ENCODE results near the gene TLE6. TPM values are rescaled to one million over a fixed set of nuclear protein-coding genes. Genes with fewer than 3 reads are reported as not detected.
"Not testable (repeated sequence)": the region's sequence is repeated elsewhere in the genome, so short reads cannot be mapped to it uniquely, and the experiment has no call there.

Gene TLE6
- total RNA-seq, 5 donors from 2014 or later (not counting 1 experiment from before 2014, with no cell fraction given): 0.36 to 0.61 (median 0.50) TPM; not detected in 2

DNA sequence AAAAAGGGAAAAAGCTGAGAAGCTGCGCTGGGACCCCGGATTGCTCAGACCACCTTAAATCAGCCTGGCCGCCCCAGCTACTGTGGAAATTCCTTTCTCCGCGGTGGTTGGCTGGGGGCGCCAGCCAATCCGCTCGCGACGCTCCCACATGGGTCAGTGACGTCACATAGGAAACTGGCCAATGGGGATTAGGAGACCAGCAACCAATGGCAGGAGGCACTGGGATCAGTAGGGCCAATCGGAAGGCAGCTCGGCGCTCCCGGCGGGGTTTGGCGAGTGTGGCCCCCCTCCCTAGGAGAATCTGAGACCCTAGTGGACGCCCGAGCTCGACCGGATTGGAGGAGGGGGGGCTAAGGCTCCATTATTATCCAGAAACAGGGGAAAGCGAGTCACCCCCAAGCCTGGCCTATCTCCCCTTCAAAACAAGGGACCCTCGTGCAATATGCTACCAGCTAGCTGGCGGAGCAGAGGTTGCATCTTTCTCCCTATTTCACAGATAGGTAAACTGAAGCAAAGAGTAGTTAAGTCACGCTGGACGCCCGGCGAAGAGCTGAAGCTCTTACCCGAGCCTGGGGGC is 58.3 kb downstream of the TLE6 start:
- Histone ChIP-seq H3K27me3 (replicated peaks in 1 of 2; ENCODE audit: control insufficient read depth in 2 of 2, extremely low read depth in 1 of 2, insufficient read depth in 2 of 2, low read length in 1 of 2) (no peaks in the 10 kb centered on the region), H3K9me3 (no peaks in the 10 kb centered on the region), H3K27ac (ENCODE audit: low read length) (peak overlapping the region; percentile 81), H3K4me1 (ENCODE audit: control insufficient read depth in 1 of 2, extremely low read depth in 1 of 2, insufficient read depth in 2 of 2, low read length in 2 of 2) (peaks cover 11 to 28% of the 10 kb centered on the region in 2 experiments), H3K4me3 (ENCODE audit: control insufficient read depth in 1 of 2, extremely low read depth in 1 of 2, low read length in 1 of 2) (peak overlapping the region; percentile 62 to 92), H3K36me3 (ENCODE audit: control insufficient read depth in 2 of 2, extremely low read depth in 1 of 2, insufficient read depth in 1 of 2, low read length in 1 of 2) (no peaks in the 10 kb centered on the region)
- ATAC-seq (replicated peaks in 1 of 4): peak; percentile 88 to 91 (median 90)
- ChIA-PET CTCF (interaction anchor here in 1 of 2 donors (0.6 to 1.6 kb wide), 10 partner anchors 17 to 1767 kb away, joined by 3 to 11 read pairs (median 4); partner anchors contain the start of genes GADD45B and TLE6), POLR2A (interaction anchor here (0.5 to 0.9 kb wide), 7 partner anchors 25 to 993 kb away, joined by 3 to 8 read pairs (median 5); partner anchors contain the start of gene GADD45B (in 1 of the 2))
- peak; percentile 81 to 98 (median 94) for DNase-seq
- Mint-ChIP-seq H3K4me3 (peak overlapping the region; percentile 84 to 91 (median 88)), H3K27ac (peak overlapping the region; percentile 96 to 97), H3K4me1 (peaks cover 26 to 47% (median 33%) of the 10 kb centered on the region in 3 donors), H3K36me3 (no peaks in the 10 kb centered on the region), H3K27me3 (no peaks in the 10 kb centered on the region), H3K9me3 (no peaks in the 10 kb centered on the region)
- under 1% methylated on average over 18 of the region's 29 CpGs for WGBS (ENCODE audit: insufficient coverage)

DNA sequence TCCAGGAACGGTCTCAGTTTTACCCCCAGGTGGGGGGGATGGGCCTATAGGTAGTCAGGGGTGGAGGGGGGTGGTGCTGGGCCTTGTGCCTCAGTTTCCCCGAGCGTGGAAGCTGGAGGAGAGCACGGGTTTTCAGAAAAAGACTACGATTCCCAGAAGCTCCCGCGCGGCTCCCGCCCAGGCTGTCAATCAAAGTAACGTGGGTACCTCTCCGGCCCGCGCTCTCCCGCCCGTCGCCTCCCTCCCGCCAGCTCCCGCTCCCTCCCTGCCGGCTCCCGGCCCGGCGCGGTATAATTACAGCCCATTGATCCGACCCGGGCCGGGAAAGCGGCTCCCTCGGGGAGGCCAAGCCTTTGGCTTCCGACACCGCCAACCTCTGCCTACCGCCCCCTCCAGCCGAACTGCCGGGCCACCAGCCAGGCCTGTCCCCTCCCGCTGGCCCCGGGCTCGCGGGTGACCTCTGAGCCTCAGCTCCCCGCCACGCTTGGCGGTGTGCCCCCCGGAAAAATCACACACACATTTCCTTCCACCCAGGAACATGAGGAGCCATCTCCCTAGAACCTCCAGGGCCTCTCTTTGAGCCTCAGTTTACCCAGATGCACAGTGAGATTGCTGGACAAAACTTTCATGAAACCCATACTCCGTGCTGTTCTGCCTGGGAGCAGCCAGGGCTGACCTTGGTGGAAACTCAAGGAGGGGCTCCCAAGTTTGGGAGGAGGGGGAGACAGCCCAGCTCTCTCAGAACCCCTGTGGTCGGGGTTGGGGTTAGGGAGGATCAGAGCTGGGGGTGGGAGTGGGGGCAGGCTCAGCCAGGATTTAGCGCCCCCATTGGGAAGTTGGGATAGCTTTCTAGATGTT is 59.0 kb downstream of the TLE6 start:
- peaks cover 11 to 28% of the 10 kb centered on the region in 2 experiments for H3K4me1 ChIP-seq (ENCODE audit: control insufficient read depth in 1 of 2, extremely low read depth in 1 of 2, insufficient read depth in 2 of 2, low read length in 2 of 2)
- peaks cover 26 to 48% (median 33%) of the 10 kb centered on the region in 3 donors for H3K4me1 Mint-ChIP-seq
- ATAC-seq (replicated peaks in 1 of 4): peak; percentile 62 to 66 (median 63)
- H3K9me3 ChIP-seq: no peaks in the 10 kb centered on the region
- WGBS (ENCODE audit: insufficient coverage): 3% methylated on average over 43 of the region's 44 CpGs
- CTCF ChIA-PET: interaction anchor here in 1 of 2 donors (0.7 to 1.6 kb wide), 6 partner anchors 17 to 1768 kb away, joined by 3 to 11 read pairs (median 4); partner anchors contain the start of gene TLE6
- peak overlapping the region; percentile 81 for H3K27ac ChIP-seq (ENCODE audit: low read length)
- DNase-seq: peak; percentile 42 to 91 (median 66)
- H3K9me3 Mint-ChIP-seq: no peaks in the 10 kb centered on the region
- H3K4me3 Mint-ChIP-seq: peak overlapping the region; percentile 84 to 91 (median 88)
- peaks cover 0 to 1% of the 10 kb centered on the region in 2 experiments for H3K27me3 ChIP-seq (replicated peaks in 1 of 2; ENCODE audit: control insufficient read depth in 2 of 2, extremely low read depth in 1 of 2, insufficient read depth in 2 of 2, low read length in 1 of 2)
- H3K4me3 ChIP-seq (ENCODE audit: control insufficient read depth in 1 of 2, extremely low read depth in 1 of 2, low read length in 1 of 2): peak overlapping the region; percentile 62 to 92
- H3K36me3 ChIP-seq (ENCODE audit: control insufficient read depth in 2 of 2, extremely low read depth in 1 of 2, insufficient read depth in 1 of 2, low read length in 1 of 2): no peaks in the 10 kb centered on the region
- peak overlapping the region; percentile 96 to 97 for H3K27ac Mint-ChIP-seq
- POLR2A ChIA-PET: interaction anchor here (0.6 to 0.8 kb wide), 4 partner anchors 24 to 86 kb away, joined by 3 to 8 read pairs (median 4); no protein-coding TSS in a partner anchor
- H3K36me3 Mint-ChIP-seq: no peaks in the 10 kb centered on the region
- H3K27me3 Mint-ChIP-seq: no peaks in the 10 kb centered on the region

DNA sequence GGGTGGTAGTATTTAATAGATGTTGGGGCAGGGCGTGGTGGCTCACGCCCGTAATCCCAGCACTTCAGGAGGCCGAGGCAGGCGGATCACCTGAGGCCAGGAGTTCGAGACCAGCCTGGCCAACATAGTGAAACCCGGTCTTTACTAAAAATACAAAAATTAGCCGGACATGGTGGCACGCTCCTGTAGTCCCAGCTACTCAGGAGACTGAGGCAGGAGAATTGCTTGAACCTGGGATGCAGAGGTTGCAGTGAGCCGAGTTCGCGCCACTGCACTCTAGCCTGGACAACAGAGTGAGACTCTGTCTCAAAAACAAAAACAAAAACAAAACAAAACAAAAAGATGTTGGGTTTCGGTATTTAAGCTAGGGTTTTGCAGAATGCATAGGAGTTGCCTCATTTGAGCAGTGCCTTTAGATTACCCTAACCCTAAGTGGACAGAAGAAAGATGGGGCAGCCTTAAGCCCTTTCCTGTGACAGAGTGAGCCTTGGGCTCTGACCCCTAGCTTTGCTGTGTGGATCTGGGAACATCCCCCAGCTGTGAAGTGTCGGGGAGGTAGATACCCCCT is 59.7 kb downstream of the TLE6 start:
- not testable (repeated sequence) for H3K27me3 ChIP-seq (replicated peaks in 1 of 2; ENCODE audit: control insufficient read depth in 2 of 2, extremely low read depth in 1 of 2, insufficient read depth in 2 of 2, low read length in 1 of 2); H3K36me3 ChIP-seq (ENCODE audit: control insufficient read depth in 2 of 2, extremely low read depth in 1 of 2, insufficient read depth in 1 of 2, low read length in 1 of 2); H3K27me3 Mint-ChIP-seq; ATAC-seq (replicated peaks in 1 of 4); H3K4me3 ChIP-seq (ENCODE audit: control insufficient read depth in 1 of 2, extremely low read depth in 1 of 2, low read length in 1 of 2); H3K9me3 ChIP-seq; DNase-seq; H3K27ac ChIP-seq (ENCODE audit: low read length); H3K36me3 Mint-ChIP-seq; H3K9me3 Mint-ChIP-seq
- Mint-ChIP-seq H3K4me1 (peaks cover 26 to 52% (median 29%) of the 10 kb centered on the region in 3 donors), H3K27ac (peak overlapping the region in 1 of 2 donors; percentile 55), H3K4me3 (peak overlapping the region; percentile 60 to 91 (median 84))
- ChIA-PET POLR2A (interaction anchor here in 1 of 2 donors (0.6 kb wide), 1 partner anchor 86 kb away, joined by 3 read pairs; no protein-coding TSS in a partner anchor), CTCF (interaction anchor here in 1 of 2 donors (0.9 to 1.4 kb wide), 2 partner anchors 16 to 1768 kb away, joined by 3 to 4 read pairs; no protein-coding TSS in a partner anchor)
- H3K4me1 ChIP-seq (ENCODE audit: control insufficient read depth in 1 of 2, extremely low read depth in 1 of 2, insufficient read depth in 2 of 2, low read length in 2 of 2): peaks cover 11 to 34% of the 10 kb centered on the region in 2 experiments
- 94% methylated on average over 12 of the region's 14 CpGs for WGBS (ENCODE audit: insufficient coverage)

DNA sequence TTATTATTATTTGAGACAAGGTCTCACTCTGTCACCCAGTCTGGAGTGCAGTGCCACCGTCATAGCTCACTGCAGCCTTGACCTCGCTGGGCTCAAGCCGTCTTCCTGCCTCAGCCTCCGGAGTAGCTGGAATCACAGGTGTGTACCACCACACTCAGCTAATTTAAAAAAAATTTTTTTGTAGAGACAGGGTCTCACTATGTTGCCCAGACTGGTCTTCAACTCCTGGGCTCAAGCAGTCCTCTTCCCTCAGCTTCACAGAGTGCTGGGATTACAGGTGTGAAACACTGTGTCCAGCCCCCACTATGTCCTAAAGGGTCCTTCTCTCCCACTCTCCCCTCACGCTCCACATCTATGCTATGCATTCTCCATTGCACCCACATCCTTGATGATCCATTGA is 60.9 kb downstream of the TLE6 start:
- no peak for ATAC-seq (replicated peaks in 1 of 4)
- CTCF ChIA-PET: interaction anchor here in 1 of 2 donors (0.5 kb wide), 1 partner anchor 1378 kb away, joined by 5 read pairs; no protein-coding TSS in a partner anchor
- Histone ChIP-seq H3K9me3 (no peaks in the 10 kb centered on the region), H3K27ac (ENCODE audit: low read length) (no peak overlapping the region), H3K4me1 (ENCODE audit: control insufficient read depth in 1 of 2, extremely low read depth in 1 of 2, insufficient read depth in 2 of 2, low read length in 2 of 2) (peaks cover 16 to 43% of the 10 kb centered on the region in 2 experiments), H3K27me3 (replicated peaks in 1 of 2; ENCODE audit: control insufficient read depth in 2 of 2, extremely low read depth in 1 of 2, insufficient read depth in 2 of 2, low read length in 1 of 2) (peaks cover 0 to 5% of the 10 kb centered on the region in 2 experiments), H3K4me3 (ENCODE audit: control insufficient read depth in 1 of 2, extremely low read depth in 1 of 2, low read length in 1 of 2) (no peak overlapping the region), H3K36me3 (ENCODE audit: control insufficient read depth in 2 of 2, extremely low read depth in 1 of 2, insufficient read depth in 1 of 2, low read length in 1 of 2) (no peaks in the 10 kb centered on the region)
- H3K27ac Mint-ChIP-seq: peak overlapping the region in 1 of 2 donors; percentile 6
- WGBS (ENCODE audit: insufficient coverage): 84% methylated on average over 4 of the region's 5 CpGs
- no peaks in the 10 kb centered on the region for H3K36me3 Mint-ChIP-seq
- no peaks in the 10 kb centered on the region for H3K27me3 Mint-ChIP-seq
- DNase-seq: no peak
- POLR2A ChIA-PET: no interaction called here
- no peak overlapping the region for H3K4me3 Mint-ChIP-seq
- peaks cover 31 to 60% (median 35%) of the 10 kb centered on the region in 3 donors for H3K4me1 Mint-ChIP-seq
- H3K9me3 Mint-ChIP-seq: no peaks in the 10 kb centered on the region

DNA sequence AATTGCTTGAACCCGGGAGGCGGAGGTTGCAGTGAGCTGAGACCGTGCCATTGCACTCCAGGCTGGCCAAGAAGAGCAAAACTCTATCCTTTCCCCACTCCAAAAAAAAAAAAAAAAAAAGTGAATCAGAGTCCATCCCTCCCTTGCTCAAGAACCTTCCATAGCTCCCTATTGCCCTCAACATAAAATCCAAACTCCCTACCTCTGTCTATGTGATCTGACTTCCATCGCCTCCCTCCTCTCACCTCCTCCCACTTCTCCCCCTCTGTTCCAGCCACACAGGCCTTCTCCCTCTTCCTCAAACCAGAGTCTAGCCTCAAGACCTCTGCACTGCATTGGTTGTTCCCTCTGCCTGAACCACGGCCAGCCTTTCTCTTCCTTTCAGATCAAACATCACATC is 61.8 kb downstream of the TLE6 start:
- peaks cover 0 to 5% of the 10 kb centered on the region in 2 experiments for H3K27me3 ChIP-seq (replicated peaks in 1 of 2; ENCODE audit: control insufficient read depth in 2 of 2, extremely low read depth in 1 of 2, insufficient read depth in 2 of 2, low read length in 1 of 2)
- no peak for DNase-seq
- H3K27ac Mint-ChIP-seq: peak overlapping the region; percentile 71 to 75
- no peaks in the 10 kb centered on the region for H3K36me3 ChIP-seq (ENCODE audit: control insufficient read depth in 2 of 2, extremely low read depth in 1 of 2, insufficient read depth in 1 of 2, low read length in 1 of 2)
- ATAC-seq (replicated peaks in 1 of 4): no peak
- no peaks in the 10 kb centered on the region for H3K36me3 Mint-ChIP-seq
- H3K4me1 ChIP-seq (ENCODE audit: control insufficient read depth in 1 of 2, extremely low read depth in 1 of 2, insufficient read depth in 2 of 2, low read length in 2 of 2): peaks cover 16 to 43% of the 10 kb centered on the region in 2 experiments
- H3K4me3 Mint-ChIP-seq: no peak overlapping the region
- H3K27me3 Mint-ChIP-seq: no peaks in the 10 kb centered on the region
- H3K27ac ChIP-seq (ENCODE audit: low read length): no peak overlapping the region
- ChIA-PET CTCF (interaction anchor here in 1 of 2 donors (0.7 kb wide), 1 partner anchor 318 kb away, joined by 5 read pairs; no protein-coding TSS in a partner anchor), POLR2A (interaction anchor here (0.6 to 0.7 kb wide), 4 partner anchors 16 to 76 kb away, joined by 3 to 9 read pairs (median 5); no protein-coding TSS in a partner anchor)
- no peaks in the 10 kb centered on the region for H3K9me3 Mint-ChIP-seq
- WGBS (ENCODE audit: insufficient coverage): 93% methylated on average over 3 of the region's 5 CpGs
- no peaks in the 10 kb centered on the region for H3K9me3 ChIP-seq
- no peak overlapping the region for H3K4me3 ChIP-seq (ENCODE audit: control insufficient read depth in 1 of 2, extremely low read depth in 1 of 2, low read length in 1 of 2)
- H3K4me1 Mint-ChIP-seq: peaks cover 30 to 54% (median 32%) of the 10 kb centered on the region in 3 donors
